Calu3 (cell line): ENCODE data around the gene NEDD4L. TPM values are rescaled to one million over a fixed set of nuclear protein-coding genes. Genes with fewer than 3 reads are reported as not detected.
A peak's percentile ranks its signal among the peaks of the same experiment; 100 is the strongest.

Experiments used
- BruUV-seq: library from RNA; stranded (reverse); fragments of 400-500 nt; replicated peaks from 2 replicates; lab custom pipeline; 2021; lab: Mats Ljungman, UMichigan
- CTCF ChIA-PET: fragments of 300-600 bp; sonication (Branson Sonifier 250); formaldehyde crosslinking; loops from one replicate; lab custom pipeline; 2022; ENCODE audit warnings: antibody characterized with exemption; lab: Charles Lee
- DNase-seq: peaks from one replicate; pipeline ENCODE4 v3.0.0; 2022
- H3K27ac Mint-ChIP-seq: one replicate; pipeline ENCODE4 v1.8.0; 2022; ENCODE audit warnings: mixed read lengths; ENCODE audit not compliant: unreplicated experiment
- H3K27me3 Mint-ChIP-seq: one replicate; pipeline ENCODE4 v1.8.0; 2022; ENCODE audit warnings: mixed read lengths; ENCODE audit not compliant: unreplicated experiment
- H3K36me3 Mint-ChIP-seq: one replicate; pipeline ENCODE4 v1.8.0; 2022; ENCODE audit warnings: mild to moderate bottlenecking, moderate library complexity, mixed read lengths; ENCODE audit not compliant: insufficient read depth, unreplicated experiment
- H3K4me1 Mint-ChIP-seq: one replicate; pipeline ENCODE4 v1.8.0; 2022; ENCODE audit warnings: mild to moderate bottlenecking, low read depth, mixed read lengths; ENCODE audit not compliant: unreplicated experiment
- H3K4me3 Mint-ChIP-seq: one replicate; pipeline ENCODE4 v1.8.0; 2022; ENCODE audit warnings: mild to moderate bottlenecking, low read depth, moderate library complexity, mixed read lengths; ENCODE audit not compliant: unreplicated experiment
- H3K9me3 Mint-ChIP-seq: one replicate; pipeline ENCODE4 v1.8.0; 2022; ENCODE audit warnings: low read depth, mixed read lengths; ENCODE audit not compliant: unreplicated experiment
- CTCF ChIP-seq: fragments of 200-600 bp; IDR thresholded peaks from one replicate; pipeline ENCODE4 v1.8.0; 2022; ENCODE audit warnings: antibody characterized with exemption; ENCODE audit not compliant: unreplicated experiment
- intact Hi-C: fragments of 100-400 bp; cut with micrococcal nuclease; formaldehyde crosslinking; loops from one replicate; pipeline ENCODE4 v1.10.0; 2022; ENCODE audit not compliant: unreplicated experiment
- total RNA-seq: library from RNA; stranded (reverse); gene quantifications from 2 replicates; pipeline ENCODE4 v1.2.3, GENCODE V29; 2022

The NEDD4L gene
- total RNA-seq, 1 experiment from 2014 or later: 213 TPM

GRCh38 chr18:58172031-58172430, 128.0 kb downstream of the NEDD4L start:
- H3K4me1 Mint-ChIP-seq: peaks cover 33% of the 10 kb centered on the region

GRCh38 chr18:58174285-58174684, 130.3 kb downstream of the NEDD4L start:
- no TSS peak for BruUV-seq
- no peak for TF ChIP-seq CTCF
- CTCF ChIA-PET: no interaction called here
- no peak for DNase-seq
- Mint-ChIP-seq H3K4me3 (no peak overlapping the region), H3K4me1 (peaks cover 54% of the 10 kb centered on the region), H3K27me3 (no peaks in the 10 kb centered on the region), H3K36me3 (peaks cover 20% of the 10 kb centered on the region), H3K27ac (no peak overlapping the region), H3K9me3 (no peaks in the 10 kb centered on the region)
- intact Hi-C loops: no loop called here

More at GRCh38 chr18:58172031-58172430, 128.0 kb downstream of the NEDD4L start:
- no peak for TF ChIP-seq CTCF
- no peak overlapping the region for H3K27ac Mint-ChIP-seq
- H3K36me3 Mint-ChIP-seq: peaks cover 15% of the 10 kb centered on the region
- H3K27me3 Mint-ChIP-seq: no peaks in the 10 kb centered on the region
- no TSS peak for BruUV-seq
- intact Hi-C loops: no loop called here
- DNase-seq: no peak
- no peak overlapping the region for H3K4me3 Mint-ChIP-seq
- CTCF ChIA-PET: no interaction called here
- no peaks in the 10 kb centered on the region for H3K9me3 Mint-ChIP-seq

- TF ChIP-seq CTCF: peak; percentile 18
- peaks cover 64% of the 10 kb centered on the region for H3K4me1 Mint-ChIP-seq
- no peak overlapping the region for H3K27ac Mint-ChIP-seq
- H3K4me3 Mint-ChIP-seq: no peak overlapping the region
- no peaks in the 10 kb centered on the region for H3K9me3 Mint-ChIP-seq
- peaks cover 26% of the 10 kb centered on the region for H3K36me3 Mint-ChIP-seq
- CTCF ChIA-PET: interaction anchor here (0.5 to 0.6 kb wide), 2 partner anchors 22 to 27 kb away, joined by 4 to 10 read pairs; no protein-coding TSS in a partner anchor
- DNase-seq: no peak
- H3K27me3 Mint-ChIP-seq: no peaks in the 10 kb centered on the region
- intact Hi-C loops: loop anchor here (5.0 kb wide), 3 partner anchors 128 to 293 kb away; no protein-coding TSS in a partner anchor
- no TSS peak for BruUV-seq
Observed at GRCh38 chr18:58175122-58175785, 131.2 kb downstream of the NEDD4L start.

GRCh38 chr18:58175786-58176176, 131.8 kb downstream of the NEDD4L start:
- no TSS peak for BruUV-seq
- CTCF ChIA-PET: interaction anchor here (0.5 to 0.7 kb wide), 3 partner anchors 21 to 545 kb away, joined by 4 to 10 read pairs (median 4); no protein-coding TSS in a partner anchor
- intact Hi-C loops: loop anchor here (5.0 kb wide), 3 partner anchors 128 to 293 kb away; no protein-coding TSS in a partner anchor
- H3K27ac Mint-ChIP-seq: peak overlapping the region; percentile 51
- H3K27me3 Mint-ChIP-seq: no peaks in the 10 kb centered on the region
- peaks cover 30% of the 10 kb centered on the region for H3K36me3 Mint-ChIP-seq
- peaks cover 69% of the 10 kb centered on the region for H3K4me1 Mint-ChIP-seq
- no peak for TF ChIP-seq CTCF
- H3K9me3 Mint-ChIP-seq: no peaks in the 10 kb centered on the region
- DNase-seq: no peak
- H3K4me3 Mint-ChIP-seq: no peak overlapping the region
